ENCODE data around the gene TTC29. TPM values are rescaled to one million over a fixed set of nuclear protein-coding genes. Genes with fewer than 3 reads are reported as not detected.

Gene TTC29
- total RNA-seq, 1 experiment from 2014 or later: 0.09 TPM

DNA sequence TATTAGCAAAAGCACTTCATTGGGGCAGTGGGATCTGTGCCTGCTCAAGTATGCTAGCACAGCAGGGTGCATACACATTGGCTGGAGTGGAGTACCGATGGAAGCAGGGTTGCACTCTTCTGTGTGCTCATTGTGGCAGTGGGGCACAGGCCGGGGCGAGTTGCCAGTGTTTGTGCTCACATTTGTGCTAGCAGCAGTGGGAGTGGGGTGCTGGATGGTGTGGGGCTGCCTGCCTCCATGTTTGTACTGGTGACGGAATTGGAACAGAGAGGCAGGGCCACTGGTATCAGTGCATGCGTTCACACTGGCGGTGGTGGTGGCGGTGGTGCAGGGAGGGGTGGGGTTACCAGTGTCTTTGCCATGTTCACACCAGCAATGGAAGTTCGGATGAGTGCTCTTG, 169.0 kb downstream of the TTC29 start (continued):
- TF ChIP-seq GTF2I (CRISPR knock-in tag; conservative IDR thresholded peaks at IDR 0.05) (no peak), ZNF263 (CRISPR knock-in tag; IDR thresholded peaks at IDR 0.05; ENCODE audit: low read depth) (no peak), E2F5 (CRISPR knock-in tag; IDR thresholded peaks at IDR 0.05) (no peak), ZNF671 (CRISPR knock-in tag; IDR thresholded peaks at IDR 0.05) (no peak), ZNF121 (CRISPR knock-in tag; IDR thresholded peaks at IDR 0.05) (no peak)
- TF ChIP-seq, protein P1, sequence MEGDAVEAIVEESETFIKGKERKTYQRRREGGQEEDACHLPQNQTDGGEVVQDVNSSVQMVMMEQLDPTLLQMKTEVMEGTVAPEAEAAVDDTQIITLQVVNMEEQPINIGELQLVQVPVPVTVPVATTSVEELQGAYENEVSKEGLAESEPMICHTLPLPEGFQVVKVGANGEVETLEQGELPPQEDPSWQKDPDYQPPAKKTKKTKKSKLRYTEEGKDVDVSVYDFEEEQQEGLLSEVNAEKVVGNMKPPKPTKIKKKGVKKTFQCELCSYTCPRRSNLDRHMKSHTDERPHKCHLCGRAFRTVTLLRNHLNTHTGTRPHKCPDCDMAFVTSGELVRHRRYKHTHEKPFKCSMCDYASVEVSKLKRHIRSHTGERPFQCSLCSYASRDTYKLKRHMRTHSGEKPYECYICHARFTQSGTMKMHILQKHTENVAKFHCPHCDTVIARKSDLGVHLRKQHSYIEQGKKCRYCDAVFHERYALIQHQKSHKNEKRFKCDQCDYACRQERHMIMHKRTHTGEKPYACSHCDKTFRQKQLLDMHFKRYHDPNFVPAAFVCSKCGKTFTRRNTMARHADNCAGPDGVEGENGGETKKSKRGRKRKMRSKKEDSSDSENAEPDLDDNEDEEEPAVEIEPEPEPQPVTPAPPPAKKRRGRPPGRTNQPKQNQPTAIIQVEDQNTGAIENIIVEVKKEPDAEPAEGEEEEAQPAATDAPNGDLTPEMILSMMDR (IDR thresholded peaks at IDR 0.05): no peak

GRCh38 chr4:146763560-146763959, 182.1 kb downstream of the TTC29 start:
- Mint-ChIP-seq H3K27ac (no peak overlapping the region), H3K36me3 (no peaks in the 10 kb centered on the region), H3K27me3 (ENCODE audit: low read depth) (no peaks in the 10 kb centered on the region), H3K9me3 (peaks cover 7% of the 10 kb centered on the region), H3K4me3 (no peak overlapping the region), H3K4me1 (no peaks in the 10 kb centered on the region)
- no peak for ATAC-seq
- TF ChIP-seq JUN (CRISPR knock-in tag; IDR thresholded peaks at IDR 0.05): no peak
- TF ChIP-seq ZNF532 (CRISPR knock-in tag; IDR thresholded peaks at IDR 0.05; ENCODE audit: borderline replicate concordance): no peak
- ChIA-PET CTCF (no interaction called here), POLR2A (no interaction called here)
- no peak for DNase-seq (ENCODE audit: low spot score)

GRCh38 chr4:146762016-146762415, 183.6 kb downstream of the TTC29 start:
- Mint-ChIP-seq H3K27ac (no peak overlapping the region), H3K4me1 (no peaks in the 10 kb centered on the region), H3K27me3 (ENCODE audit: low read depth) (no peaks in the 10 kb centered on the region), H3K4me3 (no peak overlapping the region), H3K36me3 (no peaks in the 10 kb centered on the region), H3K9me3 (peaks cover 20% of the 10 kb centered on the region)
- ChIA-PET CTCF (no interaction called here), POLR2A (no interaction called here)
- DNase-seq (ENCODE audit: low spot score): no peak
- ATAC-seq: no peak
- TF ChIP-seq JAZF1 (CRISPR knock-in tag; IDR thresholded peaks at IDR 0.05): no peak
- TF ChIP-seq, protein P2, sequence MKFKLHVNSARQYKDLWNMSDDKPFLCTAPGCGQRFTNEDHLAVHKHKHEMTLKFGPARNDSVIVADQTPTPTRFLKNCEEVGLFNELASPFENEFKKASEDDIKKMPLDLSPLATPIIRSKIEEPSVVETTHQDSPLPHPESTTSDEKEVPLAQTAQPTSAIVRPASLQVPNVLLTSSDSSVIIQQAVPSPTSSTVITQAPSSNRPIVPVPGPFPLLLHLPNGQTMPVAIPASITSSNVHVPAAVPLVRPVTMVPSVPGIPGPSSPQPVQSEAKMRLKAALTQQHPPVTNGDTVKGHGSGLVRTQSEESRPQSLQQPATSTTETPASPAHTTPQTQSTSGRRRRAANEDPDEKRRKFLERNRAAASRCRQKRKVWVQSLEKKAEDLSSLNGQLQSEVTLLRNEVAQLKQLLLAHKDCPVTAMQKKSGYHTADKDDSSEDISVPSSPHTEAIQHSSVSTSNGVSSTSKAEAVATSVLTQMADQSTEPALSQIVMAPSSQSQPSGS (CRISPR knock-in tag; IDR thresholded peaks at IDR 0.05; ENCODE audit: borderline replicate concordance, low read depth): no peak

DNA sequence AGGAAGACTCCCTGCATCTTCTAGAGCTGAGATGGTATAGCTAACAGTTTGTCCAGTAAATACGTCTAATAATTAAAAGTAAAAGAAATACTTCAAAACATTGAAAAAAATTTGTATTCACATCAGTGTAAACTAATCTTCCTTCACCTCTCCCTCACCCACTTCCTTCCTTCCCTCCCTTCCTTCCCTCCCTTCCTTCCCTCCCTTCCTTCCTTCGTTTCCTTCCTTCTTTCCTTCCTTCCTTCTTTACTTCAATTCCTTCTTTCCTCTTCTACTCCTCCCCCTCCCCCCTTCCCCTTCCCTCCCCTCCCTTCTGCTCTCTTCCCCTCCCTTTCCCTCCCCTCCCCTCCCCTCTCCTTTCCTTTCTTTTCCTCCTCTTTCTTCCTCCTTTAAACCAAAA, 203.2 kb downstream of the TTC29 start:
- Mint-ChIP-seq H3K4me1 (no peaks in the 10 kb centered on the region), H3K27ac (no peak overlapping the region), H3K4me3 (no peak overlapping the region), H3K27me3 (ENCODE audit: low read depth) (no peaks in the 10 kb centered on the region; the same call in 1 of the 2 replicates), H3K36me3 (no peaks in the 10 kb centered on the region), H3K9me3 (no peaks in the 10 kb centered on the region)
- ATAC-seq: no peak
- POLR2A ChIA-PET: no interaction called here
- CTCF ChIA-PET: no interaction called here
- DNase-seq (ENCODE audit: low spot score): no peak
- TF ChIP-seq TEAD1 (CRISPR knock-in tag; IDR thresholded peaks at IDR 0.05) (no peak), ZNF671 (CRISPR knock-in tag; IDR thresholded peaks at IDR 0.05) (no peak), PRRX2 (CRISPR knock-in tag; IDR thresholded peaks at IDR 0.05) (no peak), TP53 (CRISPR knock-in tag; IDR thresholded peaks at IDR 0.05) (no peak), SMAD3 (CRISPR knock-in tag; IDR thresholded peaks at IDR 0.05; ENCODE audit: borderline replicate concordance) (no peak), TEAD4 (CRISPR knock-in tag; IDR thresholded peaks at IDR 0.05) (no peak), IRF1 (CRISPR knock-in tag; IDR thresholded peaks at IDR 0.05) (no peak), NR2C2 (CRISPR knock-in tag; IDR thresholded peaks at IDR 0.05) (no peak), ZNF138 (CRISPR knock-in tag; conservative IDR thresholded peaks at IDR 0.05) (no peak), PREB (CRISPR knock-in tag; IDR thresholded peaks at IDR 0.05; ENCODE audit: borderline replicate concordance) (no peak), MXD4 (CRISPR knock-in tag; IDR thresholded peaks at IDR 0.05; ENCODE audit: borderline replicate concordance) (no peak), GABPB1 (CRISPR knock-in tag; IDR thresholded peaks at IDR 0.05) (no peak), ZNF232 (CRISPR knock-in tag; IDR thresholded peaks at IDR 0.05) (no peak), ZNF121 (CRISPR knock-in tag; IDR thresholded peaks at IDR 0.05) (no peak)
